Activated T-helper 2 cell treated with anti-CD3 and anti-CD28 coated beads, Interferon-gamma antibody, Interleukin-2, Interleukin-4, amounts not matched to agents 10 μg/mL and 5 μg/mL and 100 μg/mL, durations not matched to agents 14 hours and 24 hours and 36 hours (primary cell): ENCODE data around the gene CCL7. TPM values are rescaled to one million over a fixed set of nuclear protein-coding genes. Genes with fewer than 3 reads are reported as not detected.

ENCODE experiments used
- total RNA-seq: library from RNA; stranded (reverse); gene quantifications from 2 replicates; pipeline ENCODE4 v1.2.3, GENCODE V29; 2022

CCL7 gene
- total RNA-seq, 1 donor from 2014 or later = not detected

Other genes starting within 250 kb of the CCL7 start
- gene CCL2, start 14.9 kb upstream of the CCL7 start, total RNA-seq = not detected in 2 replicates
- not detected in 2 replicates for gene CCL11, start 15.5 kb downstream of the CCL7 start, total RNA-seq
- gene CCL8, start 49.2 kb downstream of the CCL7 start, total RNA-seq = not detected in 2 replicates
- not detected in 2 replicates for gene CCL13, start 86.3 kb downstream of the CCL7 start, total RNA-seq
- 88.1 and 98.4 TPM in 2 replicates for gene CCL1, start 93.0 kb downstream of the CCL7 start, total RNA-seq